Camera-type eye (tissue), 1 donor: ENCODE results near the gene TOP3B. TPM values are rescaled to one million over a fixed set of nuclear protein-coding genes. Genes with fewer than 3 reads are reported as not detected.

Experiments used
- total RNA-seq: library from RNA; depleted of rRNA; stranded (reverse); fragments of >200 nt; gene quantifications from one replicate; pipeline ENCODE4 v1.2.3, GENCODE V29; 2014

TOP3B gene
- total RNA-seq: 33.6 TPM

DNA sequence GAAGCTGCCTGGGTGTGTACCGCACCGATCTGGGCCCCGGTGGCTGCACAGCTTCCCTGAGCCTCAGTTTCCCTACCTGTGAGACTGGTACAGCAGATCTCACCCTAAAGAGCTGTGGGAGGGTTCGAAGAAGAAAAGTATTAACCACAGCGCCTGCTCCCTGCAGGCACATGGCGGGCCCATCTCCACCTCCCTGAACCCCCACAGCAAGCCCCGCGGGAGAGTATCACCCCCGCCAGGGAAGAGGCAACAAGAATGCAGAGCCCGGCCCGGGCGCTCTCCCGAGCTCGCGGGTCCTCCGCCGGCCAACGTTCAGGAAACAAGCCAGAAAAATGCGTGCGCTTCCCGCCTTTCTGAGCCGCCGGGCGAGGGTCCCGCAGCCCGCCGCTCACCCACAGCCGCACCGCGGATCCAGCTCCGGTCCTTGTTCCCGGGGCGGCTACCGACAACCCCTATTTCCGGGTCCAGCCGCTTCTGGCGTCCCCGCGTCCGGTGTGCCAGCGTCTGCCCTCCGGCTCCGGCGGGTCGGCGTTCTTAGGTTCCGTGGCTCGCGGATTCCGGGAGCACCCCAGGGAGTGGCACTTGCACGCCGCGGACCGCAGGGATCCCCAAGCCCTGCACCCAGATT lies at the start of gene TOP3B:
TOP3B (minus strand) TSS at position 450 of the 628 bp plus-strand sequence. CDS start 7,078 bp downstream, outside the sequence.

GRCh38 chr22:21952586-21953571 lies 29.7 kb downstream of the TOP3B start, which contains the start of gene PPM1F:
Gene PPM1F (minus strand): TSS chr22:21952848. CDS start chr22:21946048, 6,800 bp downstream.

Other genes with a start within 250 kb of the TOP3B start
- 26.9 TPM for gene YPEL1, start 247.0 kb downstream of the TOP3B start, total RNA-seq
- 64.3 TPM for gene MAPK1, start 115.1 kb downstream of the TOP3B start, total RNA-seq
- gene PPM1F, start 29.9 kb downstream of the TOP3B start, total RNA-seq: 37.2 TPM